AG04450 (cell line): ENCODE measurements around the gene VTCN1. TPM values are rescaled to one million over a fixed set of nuclear protein-coding genes. Genes with fewer than 3 reads are reported as not detected.
"Not testable (repeated sequence)": the region's sequence is repeated elsewhere in the genome, so short reads cannot be mapped to it uniquely, and the experiment has no call there.

ENCODE experiments used
- CTCF ChIA-PET: fragments of 300-600, 350-600 bp; formaldehyde crosslinking; extraction: SDS; loops from one replicate; lab custom pipeline; 2022; ENCODE audit warnings: antibody characterized with exemption, inconsistent platforms; lab: Charles Lee
- POLR2A ChIA-PET: fragments of 350-600 bp; formaldehyde crosslinking; extraction: SDS; loops from one replicate; lab custom pipeline; 2021; ENCODE audit warnings: antibody characterized with exemption, inconsistent platforms; lab: Yijun Ruan, JAX
- DNase-seq: peaks from one replicate; pipeline ENCODE4 v3.0.0-alpha.2; 2011; ENCODE audit warnings: low read depth, low spot score
- H3K27ac ChIP-seq: one replicate; pipeline ENCODE4 v1.5.1; 2012; ENCODE audit warnings: low read depth, low read length, control low read depth
- H3K27me3 ChIP-seq: one replicate; pipeline ENCODE4 v1.6.0; 2012; ENCODE audit warnings: low read length; ENCODE audit not compliant: control insufficient read depth, insufficient read depth
- H3K4me3 ChIP-seq: 2 replicates; pipeline ENCODE4 v1.5.1; 2011; ENCODE audit warnings: mild to moderate bottlenecking, low read depth, low read length, control low read depth
- H3K9me3 ChIP-seq: 2 replicates; pipeline ENCODE4 v1.5.1; 2012; ENCODE audit warnings: low read length; ENCODE audit not compliant: control insufficient read depth, insufficient read depth
- CTCF ChIP-seq: IDR thresholded peaks from 2 replicates; pipeline ENCODE4 v1.5.1; 2011; ENCODE audit warnings: low read depth, low read length, control low read depth, inconsistent platforms
- polyA minus RNA-seq: library from RNA; depleted of rRNA, polyadenylated mRNA; stranded (reverse); fragments of >200 nt; gene quantifications from 2 replicates; pipeline ENCODE4 v1.2.3, GENCODE V29; 2011; rRNA and poly(A)+ RNA removed
- polyA plus RNA-seq: library from polyadenylated mRNA; depleted of rRNA; stranded (reverse); fragments of >200 nt; gene quantifications from 2 replicates; pipeline ENCODE4 v1.2.3, GENCODE V29; 2011; rRNA removed

The VTCN1 gene
- polyA plus RNA-seq (not detected in 2 replicates), polyA minus RNA-seq (not detected in 2 replicates)

- Histone ChIP-seq H3K27ac (no peak within 1 kb of the TSS), H3K9me3 (no peaks in the 10 kb centered on the region), H3K27me3 (peaks cover 7% of the 10 kb centered on the region), H3K4me3 (no peak within 1 kb of the TSS)
- DNase-seq: no peak
- ChIA-PET CTCF (no interaction called here), POLR2A (interaction anchor here (0.6 kb wide), 1 partner anchor 302 kb away, joined by 3 read pairs; no protein-coding TSS in a partner anchor)
- no peak for TF ChIP-seq CTCF
These were observed at the start of gene VTCN1 for GRCh38 chr1:117210831-117211261. Gene VTCN1, minus strand, starts transcription at chr1:117210927. Its CDS starts 72 bp downstream, at chr1:117210855.

- Histone ChIP-seq H3K4me3 (no peak overlapping the region), H3K27me3 (no peaks in the 10 kb centered on the region), H3K9me3 (no peaks in the 10 kb centered on the region), H3K27ac (no peak overlapping the region)
- POLR2A ChIA-PET: no interaction called here
- DNase-seq: no peak
- CTCF ChIA-PET: no interaction called here
- TF ChIP-seq CTCF: no peak
These were observed 48.1 kb upstream of the VTCN1 start for GRCh38 chr1:117258791-117259190.

- H3K9me3 ChIP-seq, DNase-seq, POLR2A ChIA-PET, H3K27ac ChIP-seq, CTCF ChIA-PET, H3K4me3 ChIP-seq, H3K27me3 ChIP-seq: not testable (repeated sequence)
These were observed 47.3 kb upstream of the VTCN1 start for GRCh38 chr1:117258075-117258474.

- TF ChIP-seq CTCF: no peak
- Histone ChIP-seq H3K9me3 (no peaks in the 10 kb centered on the region), H3K4me3 (no peak overlapping the region), H3K27me3 (no peaks in the 10 kb centered on the region), H3K27ac (no peak overlapping the region)
- DNase-seq: no peak
- CTCF ChIA-PET: no interaction called here
- POLR2A ChIA-PET: no interaction called here
These were observed 46.6 kb upstream of the VTCN1 start for GRCh38 chr1:117257291-117257690.

GRCh38 chr1:117250061-117250606, 39.4 kb upstream of the VTCN1 start:
- ChIA-PET CTCF (no interaction called here), POLR2A (no interaction called here)
- Histone ChIP-seq H3K27ac (no peak overlapping the region), H3K4me3 (no peak overlapping the region), H3K9me3 (no peaks in the 10 kb centered on the region), H3K27me3 (peaks cover 2% of the 10 kb centered on the region)
- TF ChIP-seq CTCF: no peak
- DNase-seq: no peak
